ENCODE results near the gene CTRB1. TPM values are rescaled to one million over a fixed set of nuclear protein-coding genes. Genes with fewer than 3 reads are reported as not detected.
A peak's percentile ranks its signal among the peaks of the same experiment; 100 is the strongest.

CTRB1 gene
- total RNA-seq, 1 experiment from 2014 or later, result 5.6 TPM

- no peaks in the 10 kb centered on the region for H3K9me2 ChIP-seq (ENCODE audit: insufficient read depth)
- no peaks in the 10 kb centered on the region for H4K20me1 ChIP-seq (ENCODE audit: insufficient read depth)
- TF ChIP-seq FOSL1 (IDR thresholded peaks at IDR 0.05; ENCODE audit: low read depth), result peak; percentile 87
- TF ChIP-seq ZFX (IDR thresholded peaks at IDR 0.05), result no peak
- peak; percentile 29; the same call in 1 of the 2 replicates for TF ChIP-seq SP1 (IDR thresholded peaks at IDR 0.05; ENCODE audit: low read depth)
- TF ChIP-seq JUND (IDR thresholded peaks at IDR 0.05), result peak; percentile 59
- peaks cover 17 to 49% of the 10 kb centered on the region in 2 experiments for H3K4me1 ChIP-seq (ENCODE audit: control insufficient read depth in 1 of 2, insufficient read depth in 2 of 2, low read length in 2 of 2)
- no peaks in the 10 kb centered on the region for H3K9me3 ChIP-seq (ENCODE audit: control insufficient read depth in 1 of 2, insufficient read depth in 1 of 2, low read depth in 1 of 2, low read length in 2 of 2)
- no peaks in the 10 kb centered on the region for H3K36me3 ChIP-seq (ENCODE audit: control insufficient read depth in 1 of 2, insufficient read depth in 2 of 2, low read length in 2 of 2)
- no TSS peak for BruUV-seq (replicated peaks)
- ChIA-PET POLR2A (no interaction called here), RAD21 (ENCODE audit: low non-redundant PET in 1 of 2, low total read pairs in 2 of 2, uncharacterized antibody in 2 of 2, unreplicated experiment in 2 of 2) (no interaction called here), CTCF (interaction anchor here (0.8 to 1.2 kb wide), 3 partner anchors 8 to 112 kb away, joined by 3 to 5 read pairs (median 3); no protein-coding TSS in a partner anchor)
- no peaks in the 10 kb centered on the region for H3K27me3 ChIP-seq (ENCODE audit: insufficient read depth, low read length)
- ATAC-seq (peak; percentile 80), DNase-seq (ENCODE audit: low read depth, low spot score) (no peak)
- no peaks in the 10 kb centered on the region for H3K79me2 ChIP-seq (ENCODE audit: insufficient read depth, low read length)
- no peak overlapping the region for H2AFZ ChIP-seq (ENCODE audit: low read depth, low read length, poor library complexity, severe bottlenecking)
- intact Hi-C loops (cut with micrococcal nuclease), result no loop called here
- peak overlapping the region; percentile 46 for H3K4me2 ChIP-seq (ENCODE audit: low read length)
- H3K9ac ChIP-seq (ENCODE audit: low read length), result no peak overlapping the region
- H3K4me3 ChIP-seq (replicated peaks in 1 of 2; ENCODE audit: low read depth in 1 of 2, low read length in 2 of 2), result no peak overlapping the region
- H3K27ac ChIP-seq (ENCODE audit: low read depth, low read length), result no peak overlapping the region
These were observed 54.5 kb downstream of the CTRB1 start for GRCh38 chr16:75273054-75273925.

Other genes with a start within 250 kb of the CTRB1 start
- gene WDR59, start 233.9 kb upstream of the CTRB1 start, total RNA-seq (2021; ENCODE audit: unreplicated experiment), result 96.9 TPM
- 48.2 TPM for gene ZNRF1, start 220.0 kb upstream of the CTRB1 start, total RNA-seq (2021; ENCODE audit: unreplicated experiment)
- gene LDHD, start 102.2 kb upstream of the CTRB1 start, total RNA-seq (2021; ENCODE audit: unreplicated experiment), result 3.4 TPM
- gene ZFP1, start 70.5 kb upstream of the CTRB1 start, total RNA-seq (2021; ENCODE audit: unreplicated experiment), result 12.8 TPM
- gene CTRB2, start 11.8 kb upstream of the CTRB1 start, total RNA-seq (2021; ENCODE audit: unreplicated experiment), result 10.0 TPM
- 49.6 TPM for gene BCAR1, start 32.6 kb downstream of the CTRB1 start, total RNA-seq (2021; ENCODE audit: unreplicated experiment)
- gene CFDP1, start 214.5 kb downstream of the CTRB1 start, total RNA-seq (2021; ENCODE audit: unreplicated experiment), result 45.3 TPM
- 34.5 TPM for gene TMEM170A, start 245.7 kb downstream of the CTRB1 start, total RNA-seq (2021; ENCODE audit: unreplicated experiment)